K562 (cell line): Measurements from ENCODE around the gene DYNLT5. TPM values are rescaled to one million over a fixed set of nuclear protein-coding genes. Genes with fewer than 3 reads are reported as not detected.
A peak's percentile ranks its signal among the peaks of the same experiment; 100 is the strongest.

Experiments used
- ATF2 ChIP-seq: sonication (generic); formaldehyde crosslinking; IDR thresholded peaks from 2 replicates; pipeline ENCODE4 v1.8.1; 2022; ENCODE audit warnings: missing genetic modification reagents
- BRD4 ChIP-seq: fragments of 200-600 bp; sonication (generic); IDR thresholded peaks from 2 replicates; pipeline ENCODE4 v1.6.1; 2017; ENCODE audit warnings: inconsistent platforms
- CC2D1A ChIP-seq: fragments of 450-650 bp; IDR thresholded peaks from 2 replicates; pipeline ENCODE4 v1.6.1; 2017; ENCODE audit warnings: mild to moderate bottlenecking
- CHD1 ChIP-seq: fragments of 200-600 bp; sonication (generic); IDR thresholded peaks from one replicate; pipeline ENCODE4 v1.6.1; 2012; ENCODE audit warnings: mild to moderate bottlenecking, moderate library complexity, low read length, inconsistent platforms
- DIDO1 ChIP-seq: fragments of 450-650 bp; IDR thresholded peaks from 2 replicates; pipeline ENCODE4 v1.6.1; 2016; ENCODE audit warnings: low read depth, missing biosample characterization, missing genetic modification characterization
- KAT2B ChIP-seq: IDR thresholded peaks from one replicate; pipeline ENCODE4 v1.6.1; 2012; ENCODE audit warnings: low read depth, mild to moderate bottlenecking, control low read depth, inconsistent platforms, low read length, moderate library complexity
- MBD2 ChIP-seq: sonication (generic); IDR thresholded peaks from 2 replicates; pipeline ENCODE4 v1.6.1; 2016; ENCODE audit warnings: low read depth, borderline replicate concordance
- MITF ChIP-seq: IDR thresholded peaks from 2 replicates; pipeline ENCODE4 v1.6.1; 2014; ENCODE audit warnings: antibody characterized with exemption
- MTA2 ChIP-seq: fragments of 450-650 bp; IDR thresholded peaks from 2 replicates; pipeline ENCODE4 v1.6.1; 2016; ENCODE audit warnings: low read depth
- PRMT5 ChIP-seq: sonication (generic); formaldehyde crosslinking; IDR thresholded peaks from 2 replicates; pipeline ENCODE4 v1.5.0; 2020; ENCODE audit warnings: missing genetic modification reagents
- SIX5 ChIP-seq, 2 experiments: IDR thresholded peaks; 2 replicates each; pipeline ENCODE4 v1.6.1; 2011; ENCODE audit warnings: low read length in 2 of 2, borderline replicate concordance in 1 of 2, low read depth in 1 of 2, mild to moderate bottlenecking in 1 of 2, moderate library complexity in 1 of 2; ENCODE audit not compliant: insufficient read depth in 1 of 2
- SNIP1 ChIP-seq: fragments of 450-650 bp; IDR thresholded peaks from 2 replicates; pipeline ENCODE4 v1.7.1; 2017; ENCODE audit warnings: low read depth, mild to moderate bottlenecking
- SNRNP70 ChIP-seq: fragments of 200-400 bp; formaldehyde crosslinking; optimal IDR thresholded peaks from 2 replicates; pipeline ENCODE3; 2017; ENCODE audit warnings: low read depth, low read length
- TEAD4 ChIP-seq, 2 experiments: sonication (generic) in 1 of 2; formaldehyde crosslinking in 1 of 2; IDR thresholded peaks; 2 replicates each; pipeline versions ENCODE4 v1.6.1 to v1.8.0; 2012 to 2022; ENCODE audit warnings: borderline replicate concordance in 1 of 2, inconsistent platforms in 1 of 2, low read length in 1 of 2, mild to moderate bottlenecking in 1 of 2, missing genetic modification reagents in 1 of 2
- ZFPM2 ChIP-seq: fragments of 250-450 bp; sonication (Bioruptor Pico); IDR thresholded peaks from 2 replicates; pipeline ENCODE4 v1.5.1; 2022; ENCODE audit warnings: mild to moderate bottlenecking
- ZNF140 ChIP-seq: fragments of 250-450 bp; sonication (Bioruptor Pico); IDR thresholded peaks from 2 replicates; pipeline ENCODE4 v1.8.0; 2021; ENCODE audit warnings: moderate library complexity, mild to moderate bottlenecking, inconsistent platforms
- ZNF589 ChIP-seq: fragments of 200-800 bp; sonication (Bioruptor generic); IDR thresholded peaks from 2 replicates; pipeline ENCODE4 v1.6.1; 2016; ENCODE audit warnings: low read depth, missing genetic modification characterization, missing compliant biosample characterization
- ZNF696 ChIP-seq: fragments of 250-450 bp; sonication (Bioruptor Pico); conservative IDR thresholded peaks from 2 replicates; pipeline ENCODE4 v1.4.0; 2020; ENCODE audit warnings: mild to moderate bottlenecking, moderate library complexity
- polyA plus RNA-seq, 8 experiments: library from polyadenylated mRNA; depleted of rRNA in 4 of 8; stranded (reverse) in 5 of 8; unstranded in 3 of 8; fragments of >200 nt; fragmentation: Nextera tagmentation in 2 of 8; fragmentation: Illumina TruSeq in 1 of 8; extraction: Ambion mirVana in 2 of 8; extraction: Trizol in 1 of 8; gene quantifications; 2 replicates each; pipeline versions ENCODE4 v1.2.1 to v1.2.3, GENCODE V29; 2011 to 2014; ENCODE audit warnings: inconsistent platforms in 1 of 8, missing spikeins in 1 of 8
- total RNA-seq, 7 experiments: library from RNA; depleted of rRNA in 6 of 7; stranded (reverse); fragments of >200 nt in 6 of 7; fragmentation: Illumina TruSeq in 2 of 7; extraction: Trizol in 2 of 7; gene quantifications; 2 replicates each; pipeline versions ENCODE4 v1.2.1 to v1.2.3, GENCODE V29; 2011 to 2021; ENCODE audit warnings: low replicate concordance in 1 of 7
- TF ChIP-seq, protein P1 (sequence below): fragments of 250-450 bp; sonication (Bioruptor Pico); IDR thresholded peaks from 2 replicates; pipeline ENCODE4 v1.8.0; 2022; ENCODE audit warnings: inconsistent platforms
- TF ChIP-seq, protein P2 (sequence below): fragments of 250-450 bp; sonication (Bioruptor Pico); IDR thresholded peaks from 2 replicates; pipeline ENCODE4 v1.4.0; 2020; ENCODE audit warnings: mild to moderate bottlenecking, moderate library complexity, borderline replicate concordance
- TF ChIP-seq, protein P3 (sequence below): fragments of 450-650 bp; conservative IDR thresholded peaks from 2 replicates; pipeline ENCODE4 v1.6.1; 2016; ENCODE audit warnings: missing genetic modification characterization, low read depth, mild to moderate bottlenecking, missing compliant biosample characterization, moderate library complexity

Gene DYNLT5
- total and polyA plus RNA-seq, 9 of the 15 experiments (the other 6 are each of a cell fraction or from before 2014, with no cell fraction given): not detected

GRCh38 chr1:66758241-66758755 lies 6.0 kb downstream of the DYNLT5 start (continued):
- TF ChIP-seq CC2D1A: peak; percentile 82
- TF ChIP-seq ZFPM2 (CRISPR knock-in tag): no peak
- TF ChIP-seq ZNF589 (CRISPR knock-in tag): peak; percentile 79; the same call in 1 of the 2 replicates
- TF ChIP-seq SNRNP70: no peak
- TF ChIP-seq CHD1: no peak
- peak; percentile 87 for TF ChIP-seq MITF
- TF ChIP-seq, protein P1, sequence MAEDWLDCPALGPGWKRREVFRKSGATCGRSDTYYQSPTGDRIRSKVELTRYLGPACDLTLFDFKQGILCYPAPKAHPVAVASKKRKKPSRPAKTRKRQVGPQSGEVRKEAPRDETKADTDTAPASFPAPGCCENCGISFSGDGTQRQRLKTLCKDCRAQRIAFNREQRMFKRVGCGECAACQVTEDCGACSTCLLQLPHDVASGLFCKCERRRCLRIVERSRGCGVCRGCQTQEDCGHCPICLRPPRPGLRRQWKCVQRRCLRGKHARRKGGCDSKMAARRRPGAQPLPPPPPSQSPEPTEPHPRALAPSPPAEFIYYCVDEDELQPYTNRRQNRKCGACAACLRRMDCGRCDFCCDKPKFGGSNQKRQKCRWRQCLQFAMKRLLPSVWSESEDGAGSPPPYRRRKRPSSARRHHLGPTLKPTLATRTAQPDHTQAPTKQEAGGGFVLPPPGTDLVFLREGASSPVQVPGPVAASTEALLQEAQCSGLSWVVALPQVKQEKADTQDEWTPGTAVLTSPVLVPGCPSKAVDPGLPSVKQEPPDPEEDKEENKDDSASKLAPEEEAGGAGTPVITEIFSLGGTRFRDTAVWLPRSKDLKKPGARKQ (CRISPR knock-in tag): no peak
- TF ChIP-seq BRD4: no peak
- TF ChIP-seq MTA2: peak; percentile 87
- TF ChIP-seq PRMT5 (CRISPR knock-in tag): no peak
- TF ChIP-seq ZNF696 (CRISPR knock-in tag): no peak
- no peak for TF ChIP-seq SIX5 (IDR thresholded peaks at IDR 0.05; ENCODE audit: borderline replicate concordance in 1 of 2, insufficient read depth in 1 of 2, low read depth in 1 of 2, low read length in 2 of 2)
- no peak for TF ChIP-seq MBD2
- no peak for TF ChIP-seq SNIP1
- TF ChIP-seq, protein P2, sequence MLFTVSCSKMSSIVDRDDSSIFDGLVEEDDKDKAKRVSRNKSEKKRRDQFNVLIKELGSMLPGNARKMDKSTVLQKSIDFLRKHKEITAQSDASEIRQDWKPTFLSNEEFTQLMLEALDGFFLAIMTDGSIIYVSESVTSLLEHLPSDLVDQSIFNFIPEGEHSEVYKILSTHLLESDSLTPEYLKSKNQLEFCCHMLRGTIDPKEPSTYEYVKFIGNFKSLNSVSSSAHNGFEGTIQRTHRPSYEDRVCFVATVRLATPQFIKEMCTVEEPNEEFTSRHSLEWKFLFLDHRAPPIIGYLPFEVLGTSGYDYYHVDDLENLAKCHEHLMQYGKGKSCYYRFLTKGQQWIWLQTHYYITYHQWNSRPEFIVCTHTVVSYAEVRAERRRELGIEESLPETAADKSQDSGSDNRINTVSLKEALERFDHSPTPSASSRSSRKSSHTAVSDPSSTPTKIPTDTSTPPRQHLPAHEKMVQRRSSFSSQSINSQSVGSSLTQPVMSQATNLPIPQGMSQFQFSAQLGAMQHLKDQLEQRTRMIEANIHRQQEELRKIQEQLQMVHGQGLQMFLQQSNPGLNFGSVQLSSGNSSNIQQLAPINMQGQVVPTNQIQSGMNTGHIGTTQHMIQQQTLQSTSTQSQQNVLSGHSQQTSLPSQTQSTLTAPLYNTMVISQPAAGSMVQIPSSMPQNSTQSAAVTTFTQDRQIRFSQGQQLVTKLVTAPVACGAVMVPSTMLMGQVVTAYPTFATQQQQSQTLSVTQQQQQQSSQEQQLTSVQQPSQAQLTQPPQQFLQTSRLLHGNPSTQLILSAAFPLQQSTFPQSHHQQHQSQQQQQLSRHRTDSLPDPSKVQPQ (CRISPR knock-in tag): no peak
- no peak for TF ChIP-seq DIDO1
- 0 out of 2 replicates have a peak, but pooled peaks have one; percentile 51 for TF ChIP-seq ZNF140 (CRISPR knock-in tag)
- TF ChIP-seq, protein P3, sequence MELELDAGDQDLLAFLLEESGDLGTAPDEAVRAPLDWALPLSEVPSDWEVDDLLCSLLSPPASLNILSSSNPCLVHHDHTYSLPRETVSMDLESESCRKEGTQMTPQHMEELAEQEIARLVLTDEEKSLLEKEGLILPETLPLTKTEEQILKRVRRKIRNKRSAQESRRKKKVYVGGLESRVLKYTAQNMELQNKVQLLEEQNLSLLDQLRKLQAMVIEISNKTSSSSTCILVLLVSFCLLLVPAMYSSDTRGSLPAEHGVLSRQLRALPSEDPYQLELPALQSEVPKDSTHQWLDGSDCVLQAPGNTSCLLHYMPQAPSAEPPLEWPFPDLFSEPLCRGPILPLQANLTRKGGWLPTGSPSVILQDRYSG (tag): no peak
- no peak for TF ChIP-seq KAT2B
- TF ChIP-seq TEAD4 (IDR thresholded peaks at IDR 0.05; ENCODE audit: low read length): peak; percentile 95
- no peak for TF ChIP-seq TEAD4 (CRISPR knock-in tag; IDR thresholded peaks at IDR 0.05; ENCODE audit: borderline replicate concordance)
- TF ChIP-seq ATF2 (CRISPR knock-in tag): no peak
